Tibial nerve (tissue), 4 donors: ENCODE measurements around the gene COX20.

Experiments
- EP300 ChIP-seq, 2 donors: sonication (generic); formaldehyde crosslinking; IDR thresholded peaks; one replicate each; pipeline ENCODE4 v1.6.1; 2017; ENCODE audit warnings: antibody characterized with exemption in 2 of 2, mild to moderate bottlenecking in 1 of 2
- POLR2A ChIP-seq, 2 donors: fragments of 450-650 bp; IDR thresholded peaks; one replicate each; pipeline ENCODE4 v1.6.1; 2017; ENCODE audit warnings: antibody characterized with exemption in 2 of 2, mild to moderate bottlenecking in 2 of 2, moderate library complexity in 2 of 2
- TF ChIP-seq, protein P1 (sequence below), 5 experiments: fragments of 200-600 bp in 3 of 5; fragments of 450-650 bp in 2 of 5; sonication (generic) in 3 of 5; IDR thresholded peaks; one replicate each; pipeline ENCODE4 v1.5.1; 2016 to 2019; ENCODE audit warnings: antibody characterized with exemption in 5 of 5, mild to moderate bottlenecking in 3 of 5, moderate library complexity in 2 of 5

DNA sequence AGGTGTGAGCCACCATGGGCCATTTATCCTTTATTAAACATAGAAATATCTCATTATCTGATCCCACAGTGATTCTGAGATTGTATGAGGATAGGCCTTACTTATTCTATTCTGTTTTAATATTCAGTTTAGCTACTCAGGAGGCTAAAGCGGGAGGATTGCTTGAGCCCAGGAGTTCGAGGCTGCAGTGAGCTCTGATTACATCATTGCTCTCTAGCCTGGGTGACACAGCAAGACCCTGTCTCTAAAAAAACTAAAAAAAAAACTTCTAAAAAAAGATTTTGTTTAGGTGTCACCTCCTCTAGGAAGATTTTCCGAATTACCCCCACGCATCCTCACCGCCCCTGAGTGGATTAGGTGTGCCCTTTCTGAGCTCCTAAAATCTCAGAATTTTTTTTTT, 43.2 kb downstream of the COX20 start:
- TF ChIP-seq, protein P1, sequence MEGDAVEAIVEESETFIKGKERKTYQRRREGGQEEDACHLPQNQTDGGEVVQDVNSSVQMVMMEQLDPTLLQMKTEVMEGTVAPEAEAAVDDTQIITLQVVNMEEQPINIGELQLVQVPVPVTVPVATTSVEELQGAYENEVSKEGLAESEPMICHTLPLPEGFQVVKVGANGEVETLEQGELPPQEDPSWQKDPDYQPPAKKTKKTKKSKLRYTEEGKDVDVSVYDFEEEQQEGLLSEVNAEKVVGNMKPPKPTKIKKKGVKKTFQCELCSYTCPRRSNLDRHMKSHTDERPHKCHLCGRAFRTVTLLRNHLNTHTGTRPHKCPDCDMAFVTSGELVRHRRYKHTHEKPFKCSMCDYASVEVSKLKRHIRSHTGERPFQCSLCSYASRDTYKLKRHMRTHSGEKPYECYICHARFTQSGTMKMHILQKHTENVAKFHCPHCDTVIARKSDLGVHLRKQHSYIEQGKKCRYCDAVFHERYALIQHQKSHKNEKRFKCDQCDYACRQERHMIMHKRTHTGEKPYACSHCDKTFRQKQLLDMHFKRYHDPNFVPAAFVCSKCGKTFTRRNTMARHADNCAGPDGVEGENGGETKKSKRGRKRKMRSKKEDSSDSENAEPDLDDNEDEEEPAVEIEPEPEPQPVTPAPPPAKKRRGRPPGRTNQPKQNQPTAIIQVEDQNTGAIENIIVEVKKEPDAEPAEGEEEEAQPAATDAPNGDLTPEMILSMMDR (IDR thresholded peaks at IDR 0.05): no peak
- TF ChIP-seq POLR2A (IDR thresholded peaks at IDR 0.05) (no peak), EP300 (IDR thresholded peaks at IDR 0.05) (no peak)
